ENCODE measurements around the gene CFAP73.

CFAP73 gene

DNA sequence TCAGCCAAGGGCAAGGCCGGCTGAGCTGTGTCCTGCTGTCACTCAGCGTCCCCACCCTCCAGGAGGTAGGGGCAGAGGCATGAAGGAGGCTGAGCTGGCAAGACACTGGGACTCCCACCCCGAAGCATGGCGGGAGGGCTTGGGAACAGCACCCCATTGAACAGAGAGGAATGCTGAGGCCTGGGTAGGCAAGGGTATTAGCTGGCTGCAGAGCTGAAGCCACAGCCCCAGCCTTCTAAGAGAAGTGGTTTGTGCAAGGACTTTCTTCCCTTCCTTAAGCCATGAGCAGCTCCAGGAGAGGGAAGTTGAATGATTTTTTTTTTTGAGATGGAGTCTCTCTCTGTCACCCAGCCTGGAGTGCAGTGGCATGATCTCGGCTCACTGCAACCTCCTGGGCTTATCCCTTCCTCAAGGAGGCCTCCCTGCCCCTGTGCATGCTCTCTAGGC, 6.6 kb upstream of the CFAP73 start:
- DNase-seq, result peak; percentile 34 to 46

DNA sequence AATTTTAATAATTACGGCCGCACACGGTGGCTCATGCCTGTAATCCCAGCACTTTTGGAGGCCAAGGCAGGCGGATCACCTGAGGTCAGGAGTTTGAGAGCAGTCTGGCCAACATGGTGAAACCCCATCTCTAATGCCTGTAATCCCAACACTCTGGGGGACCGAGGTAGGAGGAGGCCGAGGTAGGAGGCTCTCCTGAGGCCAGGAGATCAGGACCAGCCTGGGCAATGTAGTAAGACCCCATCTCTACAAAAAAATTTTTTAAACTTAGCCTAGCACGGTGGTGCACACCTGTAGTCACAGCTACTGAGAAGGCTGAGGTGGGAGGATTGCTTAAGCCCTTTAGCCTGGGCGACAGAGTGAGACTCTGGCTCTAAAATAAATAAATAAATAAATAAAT, 5.6 kb upstream of the CFAP73 start:
- DNase-seq, result no peak

DNA sequence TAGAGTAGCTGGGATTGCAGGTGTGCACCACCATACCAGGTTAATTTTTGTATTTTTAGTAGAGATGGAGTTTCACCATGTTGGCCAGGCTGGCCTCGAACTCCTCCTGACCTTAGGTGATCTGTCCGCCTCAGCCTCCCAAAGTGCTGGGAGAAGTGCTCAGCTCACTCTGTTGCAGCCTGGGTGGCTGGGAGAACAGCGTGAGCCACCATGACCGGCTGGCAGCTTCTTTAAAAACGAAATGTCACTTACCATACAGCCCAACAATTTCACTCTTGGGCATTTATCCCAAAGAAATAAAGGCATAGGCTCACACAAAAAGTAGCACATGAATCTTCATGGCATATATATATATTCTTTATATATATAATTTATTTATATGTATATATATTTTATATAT, 4.7 kb upstream of the CFAP73 start:
- no peak for DNase-seq

DNA sequence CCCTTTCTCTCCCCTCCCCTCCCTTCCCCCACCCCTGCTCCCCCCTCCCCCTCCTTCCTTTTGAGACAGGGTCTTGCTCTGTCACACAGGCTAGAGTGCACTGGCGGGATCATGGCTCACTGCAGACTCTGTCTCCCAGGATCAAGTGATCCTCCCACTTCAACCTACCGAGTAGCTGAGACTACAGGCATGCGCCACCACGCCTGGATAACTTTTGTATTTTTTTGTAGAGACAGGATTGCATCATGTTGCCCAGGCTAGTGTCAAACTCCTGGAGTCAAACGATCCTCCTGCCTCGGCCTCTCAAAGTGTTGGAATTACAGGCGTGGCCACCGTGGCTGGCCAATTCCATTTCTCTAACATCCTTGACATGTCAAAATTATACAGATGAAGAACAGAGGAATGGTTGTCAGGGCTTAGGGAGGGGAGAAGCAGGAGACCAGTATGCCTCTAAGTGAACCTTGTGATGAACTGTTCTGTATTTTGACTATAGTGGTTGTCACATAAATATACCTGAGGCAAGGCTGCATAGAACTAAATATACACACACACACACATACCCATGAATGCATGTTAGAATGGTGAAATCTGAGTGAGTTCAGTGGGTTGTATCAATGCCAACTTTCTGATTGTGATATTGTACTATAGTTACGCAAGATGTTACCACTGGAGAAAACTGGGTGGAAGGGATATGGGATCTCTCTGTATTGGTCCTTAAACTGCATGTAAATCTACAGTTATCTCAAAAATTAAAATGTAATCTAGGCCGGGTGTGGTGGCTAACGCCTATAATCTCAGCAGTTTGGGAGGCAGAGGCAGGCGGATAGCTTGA, 3.6 kb upstream of the CFAP73 start:
- DNase-seq, result no peak

DNA sequence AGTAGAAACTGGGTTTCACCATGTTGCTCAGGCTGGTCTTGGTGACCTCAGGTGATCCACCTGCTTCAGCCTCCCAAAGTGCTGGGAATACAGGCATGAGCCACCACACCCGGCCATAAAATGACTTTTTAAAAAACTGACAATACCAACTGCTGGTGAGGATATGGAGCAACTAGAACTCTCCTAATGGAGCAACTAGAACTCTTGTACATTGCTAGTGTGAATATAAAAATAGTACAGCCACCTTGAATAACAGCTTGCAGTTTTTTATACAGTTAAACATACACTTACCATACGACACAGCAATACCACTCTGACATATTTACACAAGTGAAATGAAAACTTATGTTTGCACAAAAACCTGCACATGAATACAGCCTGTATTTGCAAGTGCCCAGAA, 2.5 kb upstream of the CFAP73 start:
- DNase-seq, result no peak

DNA sequence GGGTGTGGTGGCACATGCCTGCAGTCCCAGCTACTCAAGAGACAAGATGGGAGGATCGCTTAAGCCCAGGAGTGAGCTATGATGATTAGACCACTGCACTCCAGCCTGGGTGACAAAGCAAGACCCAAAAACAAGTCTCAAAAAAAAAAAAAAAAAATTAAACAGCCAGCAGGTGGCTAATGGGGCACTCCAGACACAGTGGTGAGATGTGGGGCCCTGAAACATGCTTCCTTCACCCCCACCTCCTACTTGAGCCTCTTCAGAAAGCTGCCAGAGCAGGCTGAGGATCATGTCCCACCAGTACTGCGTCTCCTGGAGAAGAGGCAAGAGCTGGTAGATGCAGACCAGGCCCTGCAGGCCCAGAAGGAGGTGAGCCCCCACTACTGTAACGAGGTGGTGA, 2.1 kb downstream of the CFAP73 start:
- DNase-seq, result no peak

DNA sequence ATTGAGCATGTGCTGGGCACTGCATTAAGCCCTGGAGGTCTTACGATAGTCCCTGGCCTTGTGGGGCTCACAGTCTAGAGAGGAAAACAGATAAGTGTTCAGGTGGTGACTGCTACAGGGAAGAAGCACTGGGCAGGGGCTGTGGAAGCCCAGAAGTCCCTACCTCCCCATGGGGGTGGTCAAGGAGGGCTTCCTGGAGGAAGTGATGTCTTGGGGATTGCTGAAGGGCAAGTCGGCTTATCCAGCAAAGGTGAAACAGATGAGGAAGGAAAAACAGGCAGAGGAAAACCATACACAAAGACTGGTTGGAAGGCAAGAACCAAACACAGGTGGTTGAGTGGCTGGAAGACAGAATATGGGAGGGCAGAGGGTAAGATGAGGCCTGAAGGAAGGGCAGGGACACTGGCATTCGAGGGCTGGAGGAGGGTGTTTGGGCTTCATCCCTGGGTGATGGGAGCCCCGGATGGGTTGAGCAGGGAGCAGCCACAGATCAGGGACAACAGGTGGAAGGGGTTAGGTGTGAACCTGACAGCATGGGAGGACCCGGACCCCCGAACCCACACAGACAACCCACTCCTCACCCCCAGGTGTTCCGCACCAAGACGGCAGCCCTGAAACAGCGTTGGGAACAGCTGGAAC, 2.8 kb downstream of the CFAP73 start:
- DNase-seq, result no peak

DNA sequence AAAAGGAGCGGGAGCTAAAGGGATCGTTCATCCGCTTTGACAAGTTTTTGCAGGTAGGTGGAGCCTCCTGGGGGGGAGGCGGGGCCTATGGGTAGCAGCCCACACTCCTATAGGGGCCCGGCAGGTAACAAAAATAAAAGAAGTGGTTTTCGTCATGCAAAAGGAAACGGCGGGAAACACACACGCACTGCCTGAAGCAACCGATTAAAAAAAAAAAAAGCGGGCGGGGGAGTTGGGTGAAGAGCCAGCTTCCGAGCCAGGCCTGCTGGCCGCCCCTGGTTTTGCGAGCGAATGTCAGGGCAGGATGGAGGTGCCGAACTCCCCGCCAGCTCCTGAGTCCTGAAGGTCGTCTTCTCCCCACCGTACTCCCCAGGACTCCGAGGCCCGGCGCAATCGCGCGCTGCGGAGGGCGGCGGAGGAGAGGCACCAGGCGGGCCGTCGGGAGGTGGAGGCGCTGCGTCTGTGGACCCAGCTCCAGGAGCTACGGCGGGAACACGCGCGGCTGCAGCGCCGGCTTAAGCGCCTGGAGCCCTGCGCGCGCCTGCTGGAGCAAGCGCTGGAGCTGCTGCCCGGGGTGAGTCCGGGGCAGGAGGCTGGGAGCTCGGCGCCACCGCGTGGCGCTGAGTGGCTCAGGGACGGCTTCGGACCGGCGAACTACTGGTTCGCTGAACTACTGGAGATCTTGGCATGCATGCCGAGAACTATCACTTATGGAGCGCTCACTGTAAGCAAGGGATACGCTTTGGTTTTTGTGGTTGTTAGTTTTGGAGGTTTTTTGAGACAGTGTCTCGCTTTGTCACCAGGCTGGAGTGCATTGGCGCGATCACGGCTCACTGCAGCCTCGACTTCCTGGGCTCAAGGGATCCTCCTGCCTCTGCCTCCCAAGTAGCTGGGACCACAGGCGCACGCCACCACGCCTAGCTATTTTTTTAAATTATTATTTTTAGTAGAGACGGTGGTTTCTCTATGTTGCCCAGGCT, 3.6 kb downstream of the CFAP73 start:
- peak; percentile 63 to 71 for DNase-seq

DNA sequence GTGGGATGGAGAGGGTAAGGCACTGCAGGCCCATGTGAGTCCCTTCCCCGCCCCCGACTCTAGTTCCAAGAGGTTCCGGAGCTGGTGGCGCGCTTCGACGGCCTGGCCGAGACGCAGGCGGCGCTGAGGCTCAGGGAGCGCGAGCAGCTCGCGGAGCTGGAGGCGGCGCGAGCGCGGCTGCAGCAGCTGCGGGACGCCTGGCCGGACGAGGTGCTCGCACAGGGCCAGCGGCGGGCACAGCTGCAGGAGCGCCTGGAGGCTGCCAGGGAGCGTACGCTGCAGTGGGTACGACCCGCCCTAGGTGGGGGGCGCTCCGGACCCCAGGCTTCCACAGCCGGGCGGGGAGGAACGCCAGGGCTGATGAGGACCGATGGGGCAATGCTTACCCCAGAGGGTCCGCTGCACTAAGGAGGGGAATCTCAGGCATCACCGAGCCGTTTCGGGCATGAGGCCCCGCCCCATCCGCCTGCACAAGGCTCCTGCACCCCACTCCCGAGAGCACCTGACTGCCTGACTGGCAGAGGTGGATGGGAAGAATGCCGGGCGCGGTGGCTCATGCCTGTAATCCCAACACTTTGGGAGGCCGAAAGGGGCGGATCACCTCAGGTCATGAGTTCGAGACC, 4.9 kb downstream of the CFAP73 start:
- no peak for DNase-seq

DNA sequence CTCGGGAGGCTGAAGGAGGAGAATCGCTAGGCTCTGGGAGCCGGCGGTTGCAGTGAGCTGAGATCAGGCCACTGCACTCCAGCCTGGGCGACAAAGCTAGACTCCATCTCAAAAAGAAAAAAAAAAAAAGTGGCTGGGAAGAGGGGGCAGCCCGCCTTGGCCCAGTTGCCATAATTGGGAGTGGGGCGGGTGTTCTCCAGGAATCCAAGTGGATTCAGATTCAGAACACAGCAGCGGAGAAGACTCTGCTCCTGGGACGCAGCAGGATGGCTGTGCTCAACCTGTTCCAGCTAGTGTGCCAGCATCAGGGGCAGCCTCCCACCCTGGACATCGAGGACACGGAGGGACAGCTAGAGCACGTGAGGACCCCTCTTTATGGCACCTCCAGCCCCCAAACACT, 5.5 kb downstream of the CFAP73 start:
- no peak for DNase-seq

DNA sequence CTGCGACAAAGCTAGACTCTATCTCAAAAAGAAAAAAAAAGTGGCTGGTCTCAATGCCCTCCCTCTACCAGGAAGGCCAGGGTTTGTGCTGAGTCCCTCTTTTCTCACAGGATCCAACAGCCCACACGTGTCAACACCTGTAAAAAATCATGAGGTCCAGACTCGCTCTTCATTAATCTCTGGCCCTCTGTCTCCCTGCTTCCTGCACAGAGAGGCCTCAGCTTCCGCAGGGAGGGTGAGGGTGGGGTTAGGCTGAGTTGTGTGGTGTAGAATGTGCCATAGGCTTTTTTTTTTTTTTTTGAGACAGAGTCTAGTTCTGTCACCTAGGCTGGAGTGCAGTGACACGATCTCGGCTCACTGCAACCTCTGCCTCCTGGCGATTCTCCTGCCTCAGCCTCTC, 6.1 kb downstream of the CFAP73 start:
- no peak for DNase-seq

DNA sequence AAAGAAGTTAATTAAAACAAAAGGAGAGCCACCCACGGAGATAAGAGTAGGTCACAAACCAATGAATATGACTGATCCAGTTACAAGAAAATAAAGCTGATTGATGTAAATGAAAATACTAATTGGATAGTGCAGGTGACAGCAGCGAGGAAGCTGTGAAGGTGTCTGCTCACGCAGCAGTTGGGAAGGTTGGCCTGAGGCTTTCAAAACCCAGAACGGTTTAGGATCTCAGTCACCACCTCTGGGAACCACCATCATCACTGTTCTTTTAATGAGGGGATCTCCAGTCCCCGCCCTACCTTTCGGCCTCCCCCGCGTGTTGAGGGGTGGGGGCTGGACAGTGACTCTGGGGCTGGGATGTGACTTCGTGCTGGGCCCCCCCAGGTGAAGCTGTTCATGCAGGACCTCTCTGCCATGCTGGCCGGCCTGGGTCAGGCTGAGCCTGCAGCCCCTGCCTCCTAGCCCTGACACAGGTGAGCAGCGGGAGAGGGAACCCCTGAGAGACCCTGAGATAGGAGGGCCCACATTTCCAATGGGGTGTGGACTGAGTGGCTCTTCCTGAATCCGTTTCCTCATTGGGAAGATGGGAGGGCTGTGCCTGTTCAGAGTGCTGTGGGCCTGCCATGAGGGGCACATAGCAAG, 7.8 kb downstream of the CFAP73 start:
- no peak for DNase-seq

DNA sequence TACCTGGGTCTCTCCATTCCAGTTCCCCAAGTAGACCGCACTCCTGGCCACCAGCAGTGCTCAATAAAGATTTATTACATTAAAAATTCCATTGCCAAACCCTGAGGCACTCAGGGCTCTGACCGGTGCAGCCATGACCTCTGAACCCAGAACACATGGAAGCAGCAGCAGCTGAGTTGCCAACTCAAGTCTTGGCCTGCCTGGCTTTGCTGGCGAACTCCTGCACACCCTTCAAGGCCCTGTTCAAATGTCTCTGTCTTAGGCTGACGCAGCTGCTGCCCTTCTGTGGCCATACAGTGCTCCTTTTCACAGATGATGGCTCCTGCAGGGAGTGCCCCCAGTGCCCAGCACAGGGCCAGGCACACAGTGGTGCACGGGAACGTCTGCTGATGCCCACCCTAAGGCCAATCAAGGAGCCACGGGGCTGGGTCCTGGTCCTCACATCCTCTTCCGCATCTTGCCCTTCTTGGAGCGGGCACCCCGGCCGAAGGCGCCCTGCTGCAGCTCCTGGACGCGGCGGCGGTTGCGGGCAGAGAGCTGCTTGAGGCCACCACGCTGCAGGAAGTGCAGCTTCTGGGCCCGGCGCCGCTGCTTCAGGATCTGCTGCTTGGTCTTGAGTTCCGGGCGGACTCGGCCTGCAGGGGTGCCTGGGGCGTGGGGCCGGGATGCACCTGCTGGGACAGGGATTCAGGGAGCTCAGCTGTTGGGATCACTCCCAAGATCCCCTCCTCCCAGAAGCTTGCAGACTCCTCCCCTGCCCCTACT, 9.1 kb downstream of the CFAP73 start:
- DNase-seq, result no peak

DNA sequence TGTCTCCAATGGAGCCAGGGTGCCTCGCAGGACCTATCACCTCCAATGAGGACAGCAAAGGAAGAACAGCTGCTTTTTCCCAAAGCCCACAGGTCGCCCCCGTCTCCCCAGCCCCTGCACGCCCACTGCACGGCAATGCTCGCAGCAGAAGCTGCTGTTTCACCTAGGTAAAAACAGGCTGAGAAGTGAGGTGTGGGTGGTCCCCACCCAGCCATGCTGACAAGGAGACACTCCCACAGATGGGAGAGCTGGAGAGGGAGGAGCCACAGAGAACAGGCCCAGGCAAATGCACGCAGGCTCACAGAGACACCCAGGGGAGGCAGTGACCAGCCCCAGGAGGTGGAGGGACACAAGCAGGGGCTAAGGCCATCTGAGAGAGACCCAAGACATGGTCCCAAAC, 10.4 kb downstream of the CFAP73 start:
- no peak for DNase-seq

DNA sequence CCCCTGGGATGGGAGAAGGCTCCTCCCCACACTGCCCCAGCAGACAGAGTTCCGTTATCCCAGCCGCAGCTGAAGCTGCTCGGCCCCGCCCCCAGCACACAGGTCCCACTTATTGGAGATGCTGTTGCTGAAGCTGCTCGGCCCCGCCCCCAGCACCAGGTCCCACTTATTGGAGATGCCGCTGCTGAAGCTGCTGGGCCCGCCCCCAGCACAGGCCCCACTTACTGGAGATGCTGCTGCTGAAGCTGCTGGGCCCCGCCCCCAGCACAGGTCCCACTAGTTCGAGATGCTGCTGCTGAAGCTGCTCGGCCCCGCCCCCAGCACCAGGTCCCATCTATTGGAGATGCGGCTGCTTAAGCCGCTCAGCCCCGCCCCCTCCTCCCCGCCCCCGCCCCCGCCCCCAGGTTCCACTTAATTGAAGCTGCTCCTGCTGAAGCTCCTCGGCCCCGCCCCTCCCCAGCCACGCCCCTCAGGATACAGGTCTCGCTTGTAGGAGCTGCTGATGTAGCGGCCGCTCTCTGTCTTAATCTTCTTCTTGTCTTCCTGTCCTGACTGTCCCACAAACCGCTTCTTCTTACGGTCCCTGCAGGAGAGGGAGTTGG, 12.0 kb downstream of the CFAP73 start:
- no peak for DNase-seq

DNA sequence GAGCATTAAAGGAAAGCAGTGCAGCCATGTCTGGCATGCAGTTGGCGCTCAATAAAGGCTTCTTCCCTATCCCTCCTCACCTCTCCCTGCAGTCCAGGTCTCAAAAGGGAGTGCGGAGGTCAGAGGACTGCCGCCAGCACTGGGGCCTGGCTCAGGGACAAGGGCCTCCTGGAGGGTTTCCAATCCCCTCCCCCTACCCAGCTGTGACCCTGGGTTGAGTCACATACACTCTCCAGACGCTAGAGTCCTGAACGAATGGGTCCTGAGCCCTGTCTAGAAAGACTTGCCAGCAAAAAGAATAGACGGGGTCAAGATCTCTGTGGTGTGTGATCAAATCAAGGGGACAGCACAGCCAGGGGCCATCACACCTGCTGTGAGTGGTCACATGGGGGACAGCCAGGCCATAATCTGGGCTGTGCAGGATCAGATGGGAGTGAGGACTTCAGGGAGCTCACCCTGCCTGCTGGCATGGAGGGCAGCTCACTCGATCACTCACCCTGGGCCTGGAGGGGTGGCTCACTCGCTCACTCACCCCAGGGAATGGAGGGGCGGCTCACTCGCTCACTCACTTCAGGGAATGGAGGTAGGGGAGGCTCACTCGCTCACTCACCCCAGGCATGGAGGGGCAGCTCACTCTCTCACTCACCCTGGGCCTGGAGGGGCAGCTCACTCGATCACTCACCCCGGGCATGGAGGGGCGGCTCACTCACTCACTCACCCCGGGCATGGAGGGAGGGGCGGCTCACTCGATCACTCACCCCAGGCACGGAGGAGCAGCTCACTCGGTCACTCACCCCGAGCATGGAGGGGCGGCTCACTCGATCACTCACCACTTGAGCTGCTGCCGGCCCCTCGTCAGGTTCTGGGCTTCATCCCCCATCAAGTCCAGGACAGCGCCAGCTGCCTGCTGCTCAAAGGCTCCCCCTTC, 12.8 kb downstream of the CFAP73 start:
- no peak for DNase-seq

DNA sequence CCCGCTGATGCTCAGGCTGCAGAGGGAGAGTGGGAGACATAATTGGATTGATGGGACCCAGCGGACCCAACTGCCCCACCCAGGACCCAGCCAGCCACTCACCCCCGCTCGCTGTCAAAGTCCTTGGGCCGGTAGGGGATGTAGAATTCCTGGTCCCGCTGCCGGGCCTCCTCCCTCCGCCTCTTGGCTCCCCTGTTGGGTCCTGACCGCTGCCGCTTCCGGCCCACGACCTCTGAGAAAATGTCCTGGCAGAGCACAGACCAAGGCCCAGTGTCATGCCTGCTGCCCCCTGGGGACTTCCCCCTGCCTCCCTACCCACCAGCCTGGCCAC, 13.5 kb downstream of the CFAP73 start:
- DNase-seq, result no peak

DNA sequence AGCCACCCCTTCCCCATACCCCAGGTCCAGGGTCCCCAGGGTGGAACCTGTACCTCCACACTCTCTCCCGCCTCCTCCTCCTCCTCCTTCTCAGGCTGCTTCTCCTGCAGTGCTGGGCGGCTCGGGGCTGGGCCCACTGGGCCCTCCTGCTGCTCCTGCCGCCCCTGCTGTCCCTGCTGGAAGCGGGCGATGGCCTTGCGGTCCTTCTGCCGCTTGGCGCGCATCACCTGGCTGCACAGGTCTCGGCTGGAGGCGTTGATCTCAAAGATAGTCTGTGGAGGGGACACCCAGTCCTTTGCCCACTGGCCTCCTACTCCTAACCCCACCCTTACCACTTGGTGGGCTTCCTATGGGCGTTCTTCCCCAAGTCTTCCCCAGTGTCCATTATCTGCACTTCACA, 14.5 kb downstream of the CFAP73 start:
- DNase-seq, result no peak

DNA sequence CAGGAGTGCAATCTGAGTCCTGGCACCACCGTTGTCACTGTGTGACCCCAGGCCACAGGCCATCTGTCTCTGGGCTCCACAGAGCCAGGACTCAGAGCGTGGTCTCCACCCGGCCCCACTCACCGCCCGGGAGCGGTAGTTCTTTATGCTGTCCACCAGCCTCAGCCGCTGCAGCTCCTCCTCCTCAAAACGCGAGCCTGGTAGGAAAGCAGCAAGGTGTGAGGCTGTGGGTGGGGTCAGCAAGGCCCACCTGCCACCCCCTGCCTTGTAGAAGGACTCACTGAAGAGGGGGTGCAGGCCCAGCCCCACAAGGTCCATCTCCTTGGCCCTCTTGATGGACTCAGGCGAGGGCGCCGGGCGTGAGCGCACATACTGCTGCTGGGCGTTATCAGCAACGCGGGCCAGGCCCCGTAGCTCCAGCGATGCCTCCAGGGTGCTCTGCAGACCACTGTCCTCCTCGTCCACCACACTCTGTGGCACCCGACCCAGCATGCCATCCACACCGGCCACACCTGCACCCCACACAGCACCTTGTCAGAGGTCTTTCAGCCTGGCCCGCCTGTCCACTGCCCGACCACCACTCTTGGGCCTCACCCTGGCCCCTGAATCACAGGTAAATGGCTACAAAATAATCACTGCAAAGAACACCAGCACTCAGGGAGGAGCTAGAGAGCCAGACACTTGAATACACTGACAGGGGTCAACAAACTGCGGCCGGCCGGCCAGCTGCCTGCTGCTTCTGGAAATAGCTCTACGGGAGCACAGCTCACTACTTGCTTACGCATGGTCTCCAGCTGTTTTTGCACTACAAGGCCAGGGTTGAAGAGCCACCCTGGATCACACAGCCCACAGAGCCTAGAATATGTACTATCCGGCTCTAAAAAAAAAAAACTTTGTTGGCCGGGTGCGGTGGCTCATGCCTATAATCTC, 16.3 kb downstream of the CFAP73 start:
- no peak for DNase-seq
